GM23338 (cell line): ENCODE results near the gene PLEK.

Experiments used
- CREB1 ChIP-seq: fragments of 250-450 bp; sonication (Bioruptor Pico); IDR thresholded peaks from 2 replicates; pipeline ENCODE4 v1.5.0; 2020; ENCODE audit warnings: low read depth, mild to moderate bottlenecking, moderate library complexity
- CTCF ChIP-seq, 2 experiments: fragments of 200-600 bp in 1 of 2; sonication (generic) in 1 of 2; conservative IDR thresholded peaks; 2 replicates each; pipeline versions ENCODE4 v1.5.1 to v1.6.1; 2016 to 2017; ENCODE audit warnings: antibody characterized with exemption in 2 of 2, low read depth in 2 of 2, mild to moderate bottlenecking in 2 of 2, moderate library complexity in 1 of 2
- ETS1 ChIP-seq: IDR thresholded peaks from 2 replicates; pipeline ENCODE4 v1.6.1; 2016; ENCODE audit warnings: antibody characterized with exemption
- EZH2 ChIP-seq: fragments of 200-600 bp; sonication (generic); IDR thresholded peaks from one replicate; pipeline ENCODE4 v1.8.0; 2017; ENCODE audit warnings: antibody characterized with exemption, mild to moderate bottlenecking, low read depth; ENCODE audit not compliant: unreplicated experiment
- EZH2phosphoT487 ChIP-seq: fragments of 200-600 bp; sonication (generic); IDR thresholded peaks from one replicate; pipeline ENCODE4 v1.8.1; 2018; ENCODE audit warnings: antibody characterized with exemption; ENCODE audit not compliant: unreplicated experiment
- POLR2AphosphoS5 ChIP-seq: IDR thresholded peaks from 2 replicates; pipeline ENCODE4 v1.6.1; 2016; ENCODE audit warnings: antibody characterized with exemption, low read depth
- REST ChIP-seq: IDR thresholded peaks from one replicate; pipeline ENCODE4 v1.6.1; 2018; ENCODE audit warnings: antibody characterized with exemption; ENCODE audit not compliant: unreplicated experiment
- STAT1 ChIP-seq: IDR thresholded peaks from one replicate; pipeline ENCODE4 v1.6.1; 2016; ENCODE audit warnings: antibody characterized with exemption; ENCODE audit not compliant: unreplicated experiment
- ZNF462 ChIP-seq: fragments of 250-450 bp; sonication (Bioruptor Pico); IDR thresholded peaks from 2 replicates; pipeline ENCODE4 v1.5.0; 2020; ENCODE audit warnings: mild to moderate bottlenecking, moderate library complexity

- no peak for TF ChIP-seq CTCF (conservative IDR thresholded peaks at IDR 0.05; ENCODE audit: low read depth in 2 of 2)
- no peak for TF ChIP-seq POLR2AphosphoS5
- TF ChIP-seq EZH2: no peak
- no peak for TF ChIP-seq ETS1
- TF ChIP-seq EZH2phosphoT487: no peak
- TF ChIP-seq ZNF462 (CRISPR knock-in tag): no peak
- no peak for TF ChIP-seq CREB1
- TF ChIP-seq STAT1: no peak
- no peak for TF ChIP-seq REST
Measured at GRCh38 chr2:68390586-68390985, 25.5 kb downstream of the PLEK start.
